Nephron progenitor cell (in vitro differentiated cells): ENCODE results near the gene EFNA5.
A peak's percentile ranks its signal among the peaks of the same experiment; 100 is the strongest.
"Not testable (repeated sequence)": the region's sequence is repeated elsewhere in the genome, so short reads cannot be mapped to it uniquely, and the experiment has no call there.

ENCODE experiments used
- DNase-seq: peaks from one replicate; pipeline ENCODE4 v3.0.0; 2021
- H3K27ac Mint-ChIP-seq: 2 replicates; pipeline ENCODE4 v1.8.0; 2021; ENCODE audit warnings: mild to moderate bottlenecking, moderate library complexity, mixed read lengths
- H3K27me3 Mint-ChIP-seq: 2 replicates; pipeline ENCODE4 v1.8.0; 2021; ENCODE audit warnings: mild to moderate bottlenecking, low read depth, mixed read lengths; ENCODE audit not compliant: poor library complexity
- H3K36me3 Mint-ChIP-seq: 2 replicates; pipeline ENCODE4 v1.8.0; 2021; ENCODE audit warnings: low read depth, mixed read lengths
- H3K4me1 Mint-ChIP-seq: 2 replicates; pipeline ENCODE4 v1.8.0; 2021; ENCODE audit warnings: mixed read lengths
- H3K4me3 Mint-ChIP-seq: 2 replicates; pipeline ENCODE4 v1.8.0; 2021; ENCODE audit warnings: mild to moderate bottlenecking, moderate library complexity, mixed read lengths
- H3K9me3 Mint-ChIP-seq: 2 replicates; pipeline ENCODE4 v1.8.0; 2021; ENCODE audit warnings: mild to moderate bottlenecking, moderate library complexity, mixed read lengths
- CTCF ChIP-seq: fragments of 200-600 bp; sonication (generic); IDR thresholded peaks from 2 replicates; pipeline ENCODE4 v1.5.0; 2021; ENCODE audit warnings: antibody characterized with exemption

Gene EFNA5

GRCh38 chr5:107363768-107364167 lies 307.0 kb downstream of the EFNA5 start:
- H3K4me3 Mint-ChIP-seq: no peak overlapping the region
- no peak for TF ChIP-seq CTCF
- no peaks in the 10 kb centered on the region for H3K36me3 Mint-ChIP-seq
- no peak overlapping the region for H3K27ac Mint-ChIP-seq
- peaks cover 3% of the 10 kb centered on the region for H3K27me3 Mint-ChIP-seq
- no peaks in the 10 kb centered on the region for H3K9me3 Mint-ChIP-seq
- peaks cover 31% of the 10 kb centered on the region for H3K4me1 Mint-ChIP-seq
- DNase-seq: no peak

GRCh38 chr5:107361945-107362344 lies 308.8 kb downstream of the EFNA5 start:
- DNase-seq: no peak
- Mint-ChIP-seq H3K4me1 (peaks cover 22% of the 10 kb centered on the region), H3K27ac (no peak overlapping the region), H3K9me3 (no peaks in the 10 kb centered on the region), H3K36me3 (no peaks in the 10 kb centered on the region), H3K27me3 (no peaks in the 10 kb centered on the region), H3K4me3 (no peak overlapping the region)
- no peak for TF ChIP-seq CTCF

- no peak for TF ChIP-seq CTCF
- no peak for DNase-seq
- Mint-ChIP-seq H3K4me1 (peaks cover 17% of the 10 kb centered on the region), H3K27ac (no peak overlapping the region), H3K27me3 (no peaks in the 10 kb centered on the region), H3K4me3 (no peak overlapping the region), H3K36me3 (no peaks in the 10 kb centered on the region), H3K9me3 (no peaks in the 10 kb centered on the region)
Measured at GRCh38 chr5:107359916-107360234, 310.9 kb downstream of the EFNA5 start.

GRCh38 chr5:107359033-107359915 lies 311.5 kb downstream of the EFNA5 start:
- peak overlapping the region; percentile 58 for H3K27ac Mint-ChIP-seq
- no peak for DNase-seq
- no peak for TF ChIP-seq CTCF
- H3K36me3 Mint-ChIP-seq: no peaks in the 10 kb centered on the region
- H3K4me3 Mint-ChIP-seq: no peak overlapping the region
- peaks cover 17% of the 10 kb centered on the region for H3K4me1 Mint-ChIP-seq
- H3K27me3 Mint-ChIP-seq: no peaks in the 10 kb centered on the region
- no peaks in the 10 kb centered on the region for H3K9me3 Mint-ChIP-seq

GRCh38 chr5:107356891-107357290 lies 313.8 kb downstream of the EFNA5 start:
- DNase-seq: no peak
- Mint-ChIP-seq H3K9me3 (peaks cover 1% of the 10 kb centered on the region), H3K4me1 (peaks cover 17% of the 10 kb centered on the region), H3K27me3 (no peaks in the 10 kb centered on the region), H3K27ac (no peak overlapping the region), H3K36me3 (no peaks in the 10 kb centered on the region), H3K4me3 (no peak overlapping the region)
- no peak for TF ChIP-seq CTCF

- TF ChIP-seq CTCF: no peak
- Mint-ChIP-seq H3K27me3 (no peaks in the 10 kb centered on the region), H3K36me3 (no peaks in the 10 kb centered on the region), H3K4me3 (no peak overlapping the region), H3K9me3 (peaks cover 27% of the 10 kb centered on the region), H3K27ac (no peak overlapping the region), H3K4me1 (no peaks in the 10 kb centered on the region)
- no peak for DNase-seq
Measured at GRCh38 chr5:107352576-107352975, 318.2 kb downstream of the EFNA5 start.

- not testable (repeated sequence) for H3K27me3 Mint-ChIP-seq
- H3K36me3 Mint-ChIP-seq: peaks cover 22% of the 10 kb centered on the region
Measured at GRCh38 chr5:107346580-107346979, 324.2 kb downstream of the EFNA5 start.

More at GRCh38 chr5:107346580-107346979, 324.2 kb downstream of the EFNA5 start:
- DNase-seq, H3K27ac Mint-ChIP-seq, H3K4me3 Mint-ChIP-seq: not testable (repeated sequence)
- Mint-ChIP-seq H3K9me3 (peaks cover 65% of the 10 kb centered on the region), H3K4me1 (peaks cover 11% of the 10 kb centered on the region)
